NCI-H128 (cell line): ENCODE results near the gene MBOAT1.
"Not testable (repeated sequence)": the region's sequence is repeated elsewhere in the genome, so short reads cannot be mapped to it uniquely, and the experiment has no call there.

Experiments
- DNase-seq: peaks from one replicate; lab custom pipeline; 2025; ENCODE audit not compliant: unreplicated experiment; lab: John Stamatoyannopoulos, UW

MBOAT1 gene

DNA sequence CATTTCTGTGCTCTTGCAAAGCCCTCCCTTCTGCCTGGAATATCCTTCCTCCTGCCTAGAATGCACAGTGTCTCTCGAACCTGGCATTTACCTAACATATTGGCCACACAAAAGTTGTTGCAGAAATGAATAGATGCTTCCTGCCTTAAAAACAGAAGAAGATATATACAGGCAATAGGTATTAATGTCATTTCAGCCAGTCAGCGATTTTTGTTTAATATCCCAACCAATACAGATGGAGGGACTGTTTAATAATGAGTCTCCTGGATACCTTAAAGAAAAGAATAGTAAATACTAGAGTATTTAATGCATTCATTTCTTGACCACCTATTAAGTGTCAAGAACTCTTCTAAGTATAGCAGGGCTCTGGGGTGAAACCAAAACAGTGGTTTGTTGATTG is 70.3 kb downstream of the MBOAT1 start:
- no peak for DNase-seq

GRCh38 chr6:20139127-20139963 is 72.9 kb downstream of the MBOAT1 start:
- not testable (repeated sequence) for DNase-seq

DNA sequence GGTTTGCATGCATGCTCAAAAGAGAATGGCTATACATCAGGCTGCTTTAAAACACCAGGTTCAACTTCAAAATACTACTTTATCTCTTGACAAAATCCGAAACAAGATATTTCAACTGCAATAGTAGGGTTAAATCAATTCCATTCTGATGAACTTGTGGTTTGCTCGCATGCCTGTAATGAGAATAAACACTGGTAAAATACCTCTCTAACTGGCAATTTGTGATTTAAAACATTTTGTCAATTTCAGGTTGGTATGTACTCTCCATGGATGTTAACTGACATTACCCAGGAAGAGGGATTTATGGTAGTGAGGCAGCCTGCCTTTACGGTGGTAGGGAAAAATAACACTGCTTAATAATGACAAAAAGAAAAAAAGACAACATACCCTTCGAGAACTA is 74.4 kb downstream of the MBOAT1 start:
- DNase-seq: no peak

- no peak for DNase-seq
These were observed 75.0 kb downstream of the MBOAT1 start for GRCh38 chr6:20137240-20137639.

DNA sequence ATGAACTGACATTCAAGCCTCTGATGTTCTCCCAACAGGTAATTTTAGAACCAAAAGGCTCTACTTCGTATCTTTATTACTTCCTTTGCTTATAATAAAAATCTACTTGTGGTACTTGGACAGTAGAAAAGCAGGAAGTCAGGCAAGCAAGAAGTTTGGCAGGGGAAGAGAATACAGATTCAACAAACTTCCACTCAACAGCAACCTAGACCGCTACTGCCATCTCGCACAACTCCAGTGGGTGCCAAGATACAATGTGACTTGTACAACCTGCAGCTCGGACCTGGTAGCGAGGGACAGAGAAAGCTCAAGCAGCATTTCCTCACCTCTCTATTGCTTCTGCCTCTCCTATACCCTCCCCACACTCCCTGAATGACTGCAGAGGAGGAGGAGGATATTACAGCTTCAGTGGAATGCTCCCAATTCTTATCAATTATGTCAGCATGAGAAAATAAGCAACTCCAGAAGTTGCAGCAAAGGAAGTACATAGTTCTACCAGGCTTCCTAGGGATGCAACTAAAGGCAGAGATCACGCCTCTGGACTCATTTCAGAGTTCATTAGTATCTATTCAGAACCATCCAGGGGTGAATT is 76.5 kb downstream of the MBOAT1 start:
- DNase-seq: no peak

GRCh38 chr6:20134613-20135012 is 77.7 kb downstream of the MBOAT1 start:
- DNase-seq: no peak

GRCh38 chr6:20129290-20130088 is 82.8 kb downstream of the MBOAT1 start:
- no peak for DNase-seq

GRCh38 chr6:20128018-20128417 is 84.3 kb downstream of the MBOAT1 start:
- DNase-seq: no peak

- peak; percentile 52 for DNase-seq
These were observed 85.2 kb downstream of the MBOAT1 start for GRCh38 chr6:20126789-20127653.

- DNase-seq: no peak
These were observed 86.0 kb downstream of the MBOAT1 start for GRCh38 chr6:20126102-20126752.

DNA sequence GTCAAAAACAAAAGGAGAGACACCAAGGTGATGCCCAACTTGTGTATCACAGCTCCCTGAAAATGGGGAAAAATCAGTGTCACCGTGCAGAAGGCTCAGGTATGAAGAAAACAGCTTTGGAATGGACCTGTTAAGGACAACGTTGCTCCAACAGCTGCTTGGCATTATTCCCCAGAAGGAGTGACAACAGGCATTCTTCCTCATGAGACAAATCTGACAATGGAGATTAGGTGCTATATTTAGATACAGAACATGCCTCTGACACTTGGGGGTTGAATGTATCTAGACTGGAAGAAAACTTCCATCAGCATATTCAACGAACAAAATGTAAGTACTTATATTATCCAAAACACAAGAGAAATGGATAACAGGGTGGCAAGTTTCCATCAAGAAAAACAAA is 87.7 kb downstream of the MBOAT1 start:
- no peak for DNase-seq

DNA sequence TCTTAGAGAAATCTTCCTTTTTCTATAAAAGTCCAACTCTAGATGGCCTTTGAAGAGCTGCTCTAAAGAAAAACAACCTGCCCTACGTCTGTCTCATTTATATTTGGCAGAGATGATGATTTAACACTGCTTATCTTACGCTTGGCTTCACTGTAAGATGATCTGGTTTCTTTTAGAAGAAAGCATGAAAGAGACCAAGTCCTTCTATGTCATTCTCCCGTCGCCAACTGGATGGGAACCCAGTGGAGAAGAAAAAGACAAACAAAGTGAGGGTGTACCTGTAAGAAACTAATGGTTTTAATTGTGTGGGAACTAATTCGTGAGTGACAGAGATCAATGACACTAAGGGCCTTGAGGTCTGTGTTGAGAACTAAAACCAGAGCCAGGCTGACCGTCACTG is 92.8 kb downstream of the MBOAT1 start:
- DNase-seq: no peak

- no peak for DNase-seq
These were observed 93.4 kb downstream of the MBOAT1 start for GRCh38 chr6:20118892-20119291.

DNA sequence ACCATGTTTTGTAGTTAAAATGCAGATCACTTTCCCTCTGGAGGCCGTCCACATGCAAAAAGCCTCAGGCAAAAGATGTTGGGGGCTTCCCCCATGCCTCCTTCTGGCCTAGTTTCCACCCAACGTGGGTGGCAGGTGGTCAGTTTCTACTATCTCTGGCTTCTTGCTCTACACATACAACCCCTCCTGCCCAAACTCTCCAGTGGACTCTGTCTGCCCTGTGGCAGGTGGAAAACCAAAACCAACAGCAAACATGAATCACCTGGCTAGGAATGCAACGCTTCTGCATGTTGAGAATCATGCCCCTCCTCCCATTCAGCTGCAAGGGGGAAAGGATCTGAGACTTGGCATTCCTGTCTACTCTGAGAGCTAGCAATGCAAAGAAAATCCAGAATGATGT is 94.8 kb downstream of the MBOAT1 start:
- DNase-seq: no peak

- DNase-seq: no peak
These were observed 95.5 kb downstream of the MBOAT1 start for GRCh38 chr6:20116792-20117191.

- DNase-seq: no peak
These were observed 96.9 kb downstream of the MBOAT1 start for GRCh38 chr6:20115246-20115980.

DNA sequence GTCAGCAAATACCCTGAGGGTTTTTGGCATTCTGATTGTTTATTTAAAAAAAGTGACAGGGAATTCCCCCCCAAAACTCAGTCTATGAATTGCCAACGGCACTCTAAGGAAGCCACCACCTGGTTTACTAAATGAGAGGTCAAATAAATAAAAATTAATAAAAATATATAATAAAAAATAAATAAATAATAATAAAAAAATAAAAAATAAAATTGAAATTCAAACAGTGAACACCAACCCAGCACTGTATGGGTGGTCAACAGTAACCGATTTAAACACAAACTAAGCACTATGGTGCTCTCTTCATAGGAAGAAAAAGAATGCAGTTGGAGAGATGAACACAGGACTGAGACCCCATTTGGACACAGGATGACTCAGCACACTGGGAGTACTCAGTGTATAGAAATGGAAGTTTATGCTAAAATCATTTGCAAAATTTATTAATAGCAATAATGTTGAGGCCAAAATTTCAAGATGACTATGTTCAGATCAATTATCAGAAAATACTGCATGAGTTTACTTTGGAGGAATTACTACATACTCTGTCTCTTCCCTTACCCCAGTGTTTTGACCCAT is 98.5 kb downstream of the MBOAT1 start:
- DNase-seq: no peak

DNA sequence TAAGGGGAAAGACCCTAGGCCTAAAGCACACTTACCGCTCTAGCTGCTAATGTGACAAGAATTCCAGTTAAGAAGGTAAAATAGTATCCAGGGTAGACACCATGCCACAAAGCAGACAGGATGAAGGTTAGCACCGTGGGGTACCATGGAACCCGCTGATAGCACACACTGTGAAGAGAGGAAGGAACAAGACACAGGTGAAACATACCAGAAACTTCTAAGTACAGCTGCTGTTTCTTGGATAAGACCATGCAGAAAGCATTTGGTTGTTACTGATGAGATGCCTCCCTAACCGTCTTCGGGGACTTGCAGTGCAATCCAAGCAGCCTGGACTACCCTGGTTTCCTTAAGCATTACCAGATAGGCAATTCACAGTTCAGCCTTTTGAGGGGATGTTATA is 99.4 kb downstream of the MBOAT1 start:
- no peak for DNase-seq

DNA sequence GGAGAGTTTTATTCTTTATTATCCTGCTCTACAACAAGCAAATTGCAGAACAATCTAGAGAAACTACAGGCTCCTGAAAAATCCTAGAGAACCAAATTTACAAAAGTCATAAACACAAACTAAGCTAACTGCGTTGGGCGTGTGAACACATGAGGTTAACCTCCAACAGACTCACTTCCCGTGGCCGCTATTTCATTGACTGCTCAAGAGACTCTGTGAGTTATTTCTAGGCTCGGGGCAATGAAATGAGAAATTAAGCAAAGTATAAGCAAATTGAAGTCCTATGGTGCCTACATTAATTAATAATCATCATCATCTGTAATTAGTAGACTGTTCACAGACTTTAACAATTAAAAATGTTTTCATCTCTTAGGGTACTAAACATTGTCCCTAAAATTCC is 100.0 kb downstream of the MBOAT1 start:
- no peak for DNase-seq
